Spleen (tissue), 11 donors: ENCODE measurements around the gene STK17A. TPM values are rescaled to one million over a fixed set of nuclear protein-coding genes. Genes with fewer than 3 reads are reported as not detected.

Source experiments
- DNase-seq: peaks from one replicate; pipeline ENCODE4 v3.0.0-alpha.2; 2020
- H3K27ac ChIP-seq, 8 donors: fragments of 200-600 bp; sonication (generic) in 7 of 8; 1 replicate in 4 of 8; 2 replicates in 4 of 8; pipeline versions ENCODE4 v1.5.0 to v1.8.0; 2016 to 2021; ENCODE audit warnings: inconsistent platforms in 4 of 8, mild to moderate bottlenecking in 4 of 8, moderate library complexity in 1 of 8
- H3K27me3 ChIP-seq, 7 donors: fragments of 200-600 bp; sonication (generic) in 6 of 7; replicated peaks in 1 of 7; 1 replicate in 4 of 7; 2 replicates in 3 of 7; pipeline versions ENCODE4 v1.5.0 to v1.8.0; 2016 to 2021; ENCODE audit warnings: inconsistent platforms in 3 of 7, mild to moderate bottlenecking in 1 of 7
- H3K36me3 ChIP-seq, 6 donors: fragments of 200-600 bp; sonication (generic) in 5 of 6; 1 replicate in 4 of 6; 2 replicates in 2 of 6; pipeline versions ENCODE4 v1.5.0 to v1.8.0; 2016 to 2021; ENCODE audit warnings: inconsistent platforms in 2 of 6
- H3K4me1 ChIP-seq, 6 donors: fragments of 200-600 bp; sonication (generic) in 5 of 6; 1 replicate in 3 of 6; 2 replicates in 3 of 6; pipeline versions ENCODE4 v1.5.0 to v1.8.0; 2016 to 2021; ENCODE audit warnings: inconsistent platforms in 3 of 6
- H3K4me3 ChIP-seq, 8 donors: fragments of 200-600 bp; sonication (generic) in 7 of 8; 1 replicate in 4 of 8; 2 replicates in 4 of 8; pipeline versions ENCODE4 v1.5.0 to v1.8.0; 2016 to 2021; ENCODE audit warnings: inconsistent platforms in 4 of 8, mild to moderate bottlenecking in 4 of 8, moderate library complexity in 2 of 8
- H3K9me3 ChIP-seq, 8 donors: fragments of 200-600 bp; sonication (generic) in 7 of 8; 1 replicate in 4 of 8; 2 replicates in 4 of 8; pipeline versions ENCODE4 v1.5.0 to v1.8.0; 2016 to 2021; ENCODE audit warnings: inconsistent platforms in 4 of 8
- POLR2A ChIP-seq, 3 donors: fragments of 450-650 bp; IDR thresholded peaks; one replicate each; pipeline ENCODE4 v1.5.1; 2017; ENCODE audit warnings: antibody characterized with exemption in 3 of 3, mild to moderate bottlenecking in 1 of 3
- POLR2AphosphoS5 ChIP-seq, 3 donors: sonication (generic); formaldehyde crosslinking; IDR thresholded peaks; one replicate each; pipeline ENCODE4 v1.5.1; 2017; ENCODE audit warnings: antibody characterized with exemption in 3 of 3
- WGBS, 5 donors: extraction: QIAGEN DNeasy Blood & Tissue Kit in 3 of 5; methylation state at CpG; one replicate each; pipeline versions ENCODE4 v1.1.5 to v1.1.7; 2013 to 2018; 5-methylcytosine and 5-hydroxymethylcytosine counted together
- intact Hi-C: fragments of 100-400 bp; cut with DNase I; formaldehyde crosslinking; loops from one replicate; pipeline ENCODE4 v1.15.0; 2023; ENCODE audit warnings: low total_unique reads
- polyA plus RNA-seq, 3 donors: library from polyadenylated mRNA; stranded (reverse); fragments of 200-250 nt; gene quantifications; one replicate each; pipeline ENCODE4 v1.2.1, GENCODE V29; 2013
- total RNA-seq, 7 donors: library from RNA; depleted of rRNA in 3 of 7; stranded (reverse); fragments of >200 nt in 3 of 7; fragmentation: NEBNext Ultra II Directional in 4 of 7; extraction: Animal tissue kit (Norgen Biotek cat#: 25700) in 4 of 7; gene quantifications; one replicate each; pipeline versions ENCODE4 v1.1.0 to v1.2.1, GENCODE V29; 2016 to 2021
- TF ChIP-seq, protein P1 (sequence below), 11 experiments: fragments of 200-600 bp in 7 of 11; fragments of 450-650 bp in 4 of 11; sonication (generic) in 4 of 11; IDR thresholded peaks in 8 of 11; conservative IDR thresholded peaks in 3 of 11; 1 replicate in 7 of 11; 2 replicates in 4 of 11; pipeline versions ENCODE4 v1.4.0 to v1.8.0; 2016 to 2021; ENCODE audit warnings: antibody characterized with exemption in 11 of 11, inconsistent platforms in 4 of 11, mild to moderate bottlenecking in 1 of 11
- donor health status: healthy with polysubstance abuse.
- donor health status: DM: no; HTN: no; CAD: no; lungs with moderate emphysema.
- donor health status: DM: no; HTN: no; CAD: no.
- donor health status: Bipolar disorder and iron deficiency.
- donor health status: healthy.
- donor health status: DM: no; HTN: no; CAD: no.
- donor health status: DM: yes; HTN: yes; CAD: no.

The STK17A gene
- total and polyA plus RNA-seq, 10 donors, result 33.4 to 70.1 (median 53.4) TPM

GRCh38 chr7:43639858-43640491, 57.1 kb downstream of the STK17A start:
- 55 to 71% (median 67%) methylated on average over 6 of the region's 6 CpGs for WGBS, 5 donors
- Histone ChIP-seq H3K4me1 (peaks cover 19 to 98% (median 76%) of the 10 kb centered on the region in 6 donors), H3K9me3 (no peaks in the 10 kb centered on the region), H3K36me3 (peaks cover 0 to 98% (median 33%) of the 10 kb centered on the region in 6 donors), H3K27ac (peak overlapping the region; percentile 22 to 97 (median 81)), H3K27me3 (no peaks in the 10 kb centered on the region), H3K4me3 (no peak overlapping the region)
- DNase-seq, result no peak
- intact Hi-C loops, result loop anchor here (10.0 kb wide), 1 partner anchor 55 kb away; the partner anchor contains the start of gene STK17A
- TF ChIP-seq POLR2AphosphoS5 (IDR thresholded peaks at IDR 0.05), result peak in 1 of 3 donors; percentile 80
- TF ChIP-seq, protein P1, sequence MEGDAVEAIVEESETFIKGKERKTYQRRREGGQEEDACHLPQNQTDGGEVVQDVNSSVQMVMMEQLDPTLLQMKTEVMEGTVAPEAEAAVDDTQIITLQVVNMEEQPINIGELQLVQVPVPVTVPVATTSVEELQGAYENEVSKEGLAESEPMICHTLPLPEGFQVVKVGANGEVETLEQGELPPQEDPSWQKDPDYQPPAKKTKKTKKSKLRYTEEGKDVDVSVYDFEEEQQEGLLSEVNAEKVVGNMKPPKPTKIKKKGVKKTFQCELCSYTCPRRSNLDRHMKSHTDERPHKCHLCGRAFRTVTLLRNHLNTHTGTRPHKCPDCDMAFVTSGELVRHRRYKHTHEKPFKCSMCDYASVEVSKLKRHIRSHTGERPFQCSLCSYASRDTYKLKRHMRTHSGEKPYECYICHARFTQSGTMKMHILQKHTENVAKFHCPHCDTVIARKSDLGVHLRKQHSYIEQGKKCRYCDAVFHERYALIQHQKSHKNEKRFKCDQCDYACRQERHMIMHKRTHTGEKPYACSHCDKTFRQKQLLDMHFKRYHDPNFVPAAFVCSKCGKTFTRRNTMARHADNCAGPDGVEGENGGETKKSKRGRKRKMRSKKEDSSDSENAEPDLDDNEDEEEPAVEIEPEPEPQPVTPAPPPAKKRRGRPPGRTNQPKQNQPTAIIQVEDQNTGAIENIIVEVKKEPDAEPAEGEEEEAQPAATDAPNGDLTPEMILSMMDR (IDR thresholded peaks at IDR 0.05 in 8 of 11, conservative IDR thresholded peaks at IDR 0.05 in 3 of 11), result no peak

DNA sequence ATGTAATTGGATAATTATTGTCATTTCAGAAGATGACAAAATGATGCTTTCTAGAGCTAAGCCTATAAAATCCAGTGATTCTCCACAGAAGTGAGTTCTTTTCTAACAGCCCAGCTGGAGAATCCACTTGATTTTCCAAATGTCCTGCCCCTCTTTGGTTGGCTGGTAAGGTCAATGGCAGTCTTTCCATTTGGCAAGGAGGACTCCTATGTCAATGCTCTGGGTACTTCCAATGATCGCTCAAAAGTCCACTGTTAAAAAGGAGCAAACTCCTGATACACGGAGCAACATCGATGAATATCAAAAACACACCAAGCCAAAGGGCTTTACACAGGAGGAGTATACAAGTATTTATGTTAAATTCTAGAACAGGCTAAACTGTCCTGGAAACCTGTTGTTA, 57.8 kb downstream of the STK17A start:
- Histone ChIP-seq H3K9me3 (no peaks in the 10 kb centered on the region), H3K27ac (peak overlapping the region; percentile 22 to 97 (median 81)), H3K27me3 (no peaks in the 10 kb centered on the region), H3K4me1 (peaks cover 24 to 98% (median 82%) of the 10 kb centered on the region in 6 donors), H3K4me3 (no peak overlapping the region), H3K36me3 (peaks cover 0 to 97% (median 29%) of the 10 kb centered on the region in 6 donors)
- no peak for TF ChIP-seq POLR2A (IDR thresholded peaks at IDR 0.05)
- TF ChIP-seq, protein P1 (IDR thresholded peaks at IDR 0.05 in 8 of 11, conservative IDR thresholded peaks at IDR 0.05 in 3 of 11), result no peak
- TF ChIP-seq POLR2AphosphoS5 (IDR thresholded peaks at IDR 0.05), result no peak
- intact Hi-C loops, result no loop called here
- 93 to 100% (median 98%) methylated on average over 3 of the region's 3 CpGs for WGBS, 5 donors
- DNase-seq, result no peak

GRCh38 chr7:43642897-43643630, 60.2 kb downstream of the STK17A start:
- Histone ChIP-seq H3K4me1 (peaks cover 44 to 98% (median 87%) of the 10 kb centered on the region in 6 donors), H3K4me3 (no peak overlapping the region), H3K36me3 (peaks cover 0 to 87% (median 14%) of the 10 kb centered on the region in 6 donors), H3K27me3 (no peaks in the 10 kb centered on the region), H3K27ac (peak overlapping the region in 6 of 8 donors; percentile 11 to 98 (median 58)), H3K9me3 (no peaks in the 10 kb centered on the region)
- peak; percentile 76 for DNase-seq
- TF ChIP-seq POLR2AphosphoS5 (IDR thresholded peaks at IDR 0.05) (peak in 2 of 3 donors; percentile 48 to 68), POLR2A (IDR thresholded peaks at IDR 0.05) (no peak)
- TF ChIP-seq, protein P1 (IDR thresholded peaks at IDR 0.05 in 8 of 11, conservative IDR thresholded peaks at IDR 0.05 in 3 of 11), result no peak
- intact Hi-C loops, result no loop called here
- 87 to 94% (median 89%) methylated on average over 11 to 13 of the region's 13 CpGs for WGBS, 5 donors

GRCh38 chr7:43643846-43644245, 60.9 kb downstream of the STK17A start:
- peaks cover 52 to 98% (median 87%) of the 10 kb centered on the region in 6 donors for H3K4me1 ChIP-seq
- no peak overlapping the region for H3K4me3 ChIP-seq
- H3K27me3 ChIP-seq, result no peaks in the 10 kb centered on the region
- H3K36me3 ChIP-seq, result peaks cover 0 to 79% (median 14%) of the 10 kb centered on the region in 6 donors
- TF ChIP-seq POLR2A (IDR thresholded peaks at IDR 0.05) (no peak), POLR2AphosphoS5 (IDR thresholded peaks at IDR 0.05) (no peak)
- TF ChIP-seq, protein P1 (IDR thresholded peaks at IDR 0.05 in 8 of 11, conservative IDR thresholded peaks at IDR 0.05 in 3 of 11), result no peak
- H3K9me3 ChIP-seq, result no peaks in the 10 kb centered on the region
- 70 to 81% (median 76%) methylated on average over 8 of the region's 8 CpGs for WGBS, 5 donors
- DNase-seq, result no peak
- peak overlapping the region in 5 of 8 donors; percentile 11 to 98 (median 91) for H3K27ac ChIP-seq
- intact Hi-C loops, result no loop called here
